ENCODE results near the gene CCDC196. TPM values are rescaled to one million over a fixed set of nuclear protein-coding genes. Genes with fewer than 3 reads are reported as not detected.

The CCDC196 gene
- total RNA-seq, 2 donors from 2014 or later = 3.4 TPM; not detected in 1

- no peak overlapping the region for H3K4me3 ChIP-seq
- peak in 2 of 4 donors; percentile 6 to 11 for DNase-seq
- H3K36me3 ChIP-seq (replicated peaks in 1 of 2; ENCODE audit: insufficient read depth in 1 of 2, low read depth in 2 of 2) = no peaks in the 10 kb centered on the region
- ATAC-seq = no peak
- no peaks in the 10 kb centered on the region for H3K4me1 ChIP-seq
- peaks cover 0 to 6% (median 0%) of the 10 kb centered on the region in 3 donors for H3K9me3 ChIP-seq
- intact Hi-C loops (cut with DNase I) = no loop called here
- no peak overlapping the region for H3K27ac ChIP-seq
- no peaks in the 10 kb centered on the region for H3K27me3 ChIP-seq
- TF ChIP-seq POLR2A (IDR thresholded peaks at IDR 0.05) = no peak
- TF ChIP-seq CTCF (IDR thresholded peaks at IDR 0.05) = no peak
- WGBS, 2 donors = 72% methylated on average over 2 of the region's 2 CpGs
These were observed 41.8 kb upstream of the CCDC196 start for GRCh38 chr14:66444271-66444927.

- no peaks in the 10 kb centered on the region for H3K27me3 ChIP-seq
- ATAC-seq = no peak
- no peaks in the 10 kb centered on the region for H3K36me3 ChIP-seq (replicated peaks in 1 of 2; ENCODE audit: insufficient read depth in 1 of 2, low read depth in 2 of 2)
- intact Hi-C loops (cut with DNase I) = no loop called here
- no peak overlapping the region for H3K4me3 ChIP-seq
- H3K27ac ChIP-seq = no peak overlapping the region
- H3K9me3 ChIP-seq = no peaks in the 10 kb centered on the region
- TF ChIP-seq CTCF (IDR thresholded peaks at IDR 0.05) (no peak), POLR2A (IDR thresholded peaks at IDR 0.05) (no peak)
- no peaks in the 10 kb centered on the region for H3K4me1 ChIP-seq
- no peak for DNase-seq
These were observed 40.2 kb upstream of the CCDC196 start for GRCh38 chr14:66445936-66446335.

- no peaks in the 10 kb centered on the region for H3K27me3 ChIP-seq
- no peak for ATAC-seq
- H3K27ac ChIP-seq = no peak overlapping the region
- WGBS, 2 donors = 83 to 84% methylated on average over 3 of the region's 3 CpGs
- intact Hi-C loops (cut with DNase I) = no loop called here
- no peaks in the 10 kb centered on the region for H3K36me3 ChIP-seq (replicated peaks in 1 of 2; ENCODE audit: insufficient read depth in 1 of 2, low read depth in 2 of 2)
- H3K4me1 ChIP-seq = no peaks in the 10 kb centered on the region
- H3K4me3 ChIP-seq = no peak overlapping the region
- TF ChIP-seq POLR2A (IDR thresholded peaks at IDR 0.05) (no peak), CTCF (IDR thresholded peaks at IDR 0.05) (no peak)
- no peaks in the 10 kb centered on the region for H3K9me3 ChIP-seq
- DNase-seq = no peak
These were observed 32.7 kb upstream of the CCDC196 start for GRCh38 chr14:66453469-66453868.

GRCh38 chr14:66459603-66460002 is 26.6 kb upstream of the CCDC196 start:
- DNase-seq (no peak), ATAC-seq (no peak)
- Histone ChIP-seq H3K4me3 (no peak overlapping the region), H3K9me3 (no peaks in the 10 kb centered on the region), H3K36me3 (replicated peaks in 1 of 2; ENCODE audit: insufficient read depth in 1 of 2, low read depth in 2 of 2) (no peaks in the 10 kb centered on the region), H3K27ac (no peak overlapping the region), H3K4me1 (no peaks in the 10 kb centered on the region), H3K27me3 (no peaks in the 10 kb centered on the region)
- intact Hi-C loops (cut with DNase I) = no loop called here
- TF ChIP-seq CTCF (IDR thresholded peaks at IDR 0.05) (no peak), POLR2A (IDR thresholded peaks at IDR 0.05) (no peak)

GRCh38 chr14:66464261-66464660 is 21.9 kb upstream of the CCDC196 start:
- Histone ChIP-seq H3K27ac (no peak overlapping the region), H3K36me3 (replicated peaks in 1 of 2; ENCODE audit: insufficient read depth in 1 of 2, low read depth in 2 of 2) (no peaks in the 10 kb centered on the region), H3K4me1 (no peaks in the 10 kb centered on the region), H3K27me3 (no peaks in the 10 kb centered on the region), H3K9me3 (no peaks in the 10 kb centered on the region), H3K4me3 (no peak overlapping the region)
- TF ChIP-seq CTCF (IDR thresholded peaks at IDR 0.05) (no peak), POLR2A (IDR thresholded peaks at IDR 0.05) (no peak)
- ATAC-seq (no peak), DNase-seq (no peak)
- WGBS, 2 donors = 94 to 96% methylated on average over 3 of the region's 3 CpGs
- intact Hi-C loops (cut with DNase I) = no loop called here

Data from body of pancreas (tissue), 4 donors.